Endometrium (tissue), 2 donors: ENCODE data around the gene PLEKHM3.
"Not testable (repeated sequence)": the region's sequence is repeated elsewhere in the genome, so short reads cannot be mapped to it uniquely, and the experiment has no call there.

Source experiments
- FAIRE-seq: peaks from 2 replicates; lab custom pipeline; 2012; peaks lifted over from hg19 to GRCh38; lab: Jason Lieb, UNC
- donor health status: control.
- donor health status: control.

Gene PLEKHM3

DNA sequence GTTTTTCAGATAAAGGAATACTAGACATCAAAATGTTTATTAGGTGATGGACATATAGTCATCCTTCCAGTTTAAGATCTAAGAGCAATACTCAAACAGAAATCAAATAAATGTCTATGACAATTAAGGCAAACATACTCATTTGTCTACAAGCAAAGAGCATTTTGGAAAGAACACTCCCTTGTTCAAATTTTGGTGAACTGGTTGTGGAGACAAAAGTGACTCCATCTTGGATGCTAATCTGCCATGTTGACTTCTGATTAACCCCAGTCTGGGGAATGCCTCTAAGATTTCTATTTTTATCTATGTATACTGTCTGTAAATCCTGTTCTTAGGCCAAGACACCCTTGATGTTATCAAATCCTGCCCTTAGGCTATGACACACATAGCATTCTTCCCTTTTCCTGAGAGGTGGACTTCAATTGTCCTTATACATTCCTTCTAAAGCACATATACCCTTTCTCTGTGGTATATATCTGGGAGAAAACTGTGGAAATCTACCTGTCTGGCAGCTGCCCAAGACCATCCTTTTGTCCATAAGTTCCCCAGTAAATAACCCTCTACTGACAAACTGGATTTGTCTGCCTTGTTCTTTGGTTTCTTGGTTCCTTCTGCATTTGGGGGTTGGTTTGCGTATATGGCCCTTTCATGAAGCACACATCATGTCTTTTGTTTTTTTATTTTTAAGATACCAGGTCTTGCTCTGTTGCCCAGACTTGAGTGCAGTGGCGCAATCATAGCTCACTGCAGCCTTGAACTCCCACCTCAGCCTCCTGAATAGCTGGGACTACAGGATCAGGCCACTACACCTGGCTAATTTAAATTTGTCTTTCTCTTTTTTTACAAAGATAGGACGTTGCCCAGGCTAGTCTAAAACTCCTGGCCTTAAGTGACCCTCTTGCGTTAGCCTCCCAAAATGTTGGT, 12.5 kb upstream of the PLEKHM3 start:
- FAIRE-seq = no peak

DNA sequence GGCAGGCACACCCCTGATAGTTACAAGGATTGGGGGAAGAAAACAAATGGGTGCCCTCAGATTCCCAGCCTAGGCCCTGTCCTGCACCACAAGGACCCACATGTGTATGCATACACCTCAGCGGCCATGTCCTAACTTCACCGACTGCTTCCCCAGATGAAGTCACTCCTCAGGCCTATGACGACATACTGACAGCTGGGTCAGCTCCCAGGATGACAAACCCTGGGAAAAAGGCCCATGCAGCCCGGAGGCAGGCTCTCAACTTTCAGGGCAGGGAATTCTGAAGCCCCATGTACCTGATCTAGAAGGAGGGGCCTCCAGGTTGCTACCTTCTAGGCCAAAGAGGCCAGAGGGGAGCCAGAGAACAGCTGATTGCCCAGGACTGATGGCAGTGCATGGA, 11.0 kb upstream of the PLEKHM3 start:
- no peak for FAIRE-seq

DNA sequence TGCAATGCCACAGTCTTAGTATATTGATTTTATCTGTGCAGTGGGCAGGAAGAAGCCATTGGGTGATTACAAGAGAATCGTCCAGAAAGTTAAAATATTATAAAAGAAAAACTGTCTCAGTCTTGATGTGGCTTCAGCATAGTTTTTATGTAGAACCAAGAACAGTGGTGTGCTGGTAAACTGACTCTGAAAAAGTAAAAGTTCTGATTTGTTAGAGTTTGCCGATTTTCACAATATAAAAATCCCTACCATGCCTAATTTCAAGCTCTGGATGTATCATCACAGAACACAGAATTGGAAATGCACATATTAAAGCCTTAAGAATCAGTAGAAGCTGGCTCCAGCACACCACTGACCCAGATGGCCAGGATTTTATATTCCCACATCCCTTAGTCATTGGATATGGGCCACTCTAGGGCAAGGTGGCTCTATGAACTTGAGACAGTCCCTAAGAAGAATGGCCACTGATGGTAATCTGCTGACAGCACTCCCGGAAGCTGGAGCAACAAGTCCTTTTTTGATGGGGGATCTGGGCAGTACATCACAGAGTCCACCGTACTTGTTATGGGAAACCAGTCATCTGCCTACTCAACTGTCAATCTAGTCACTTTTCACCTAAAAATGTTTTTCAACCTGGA, 9.3 kb upstream of the PLEKHM3 start:
- no peak for FAIRE-seq

DNA sequence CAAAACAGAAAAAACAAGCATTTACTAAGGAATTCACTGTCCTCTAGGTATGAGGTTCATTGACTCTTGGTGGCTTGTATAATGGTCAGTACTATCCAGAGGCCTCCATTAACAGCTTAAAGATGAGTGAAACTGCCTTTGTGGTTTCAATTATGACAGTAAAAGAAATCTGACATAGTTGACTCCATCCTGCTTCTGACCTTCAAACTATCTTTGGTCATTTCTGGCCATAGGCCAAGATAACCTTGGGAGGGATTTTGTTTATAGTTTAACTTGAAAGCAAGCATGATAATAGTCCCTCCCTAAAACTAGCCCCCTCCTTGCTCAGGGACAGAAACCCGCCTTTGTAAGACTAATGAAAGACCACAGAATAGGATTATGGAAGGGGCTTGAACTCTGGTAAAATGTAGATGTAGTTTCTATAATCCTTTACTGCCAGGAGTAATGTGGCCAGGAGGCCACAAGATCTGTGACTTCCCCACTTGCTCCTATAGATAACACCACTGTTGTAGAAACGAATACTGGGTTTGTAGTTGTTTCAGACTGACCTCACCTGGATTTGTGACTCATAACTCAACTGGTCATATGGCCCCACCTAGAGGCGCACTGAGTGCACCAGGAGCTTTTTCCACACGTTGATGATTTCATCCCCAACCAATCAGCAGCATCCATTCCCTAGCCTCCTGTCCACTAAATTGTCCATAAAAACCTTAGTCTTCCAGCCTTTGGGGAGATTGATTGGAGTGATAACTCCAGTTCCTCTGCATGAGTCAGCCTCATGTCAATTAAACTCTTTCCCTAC, 8.6 kb upstream of the PLEKHM3 start:
- no peak for FAIRE-seq

DNA sequence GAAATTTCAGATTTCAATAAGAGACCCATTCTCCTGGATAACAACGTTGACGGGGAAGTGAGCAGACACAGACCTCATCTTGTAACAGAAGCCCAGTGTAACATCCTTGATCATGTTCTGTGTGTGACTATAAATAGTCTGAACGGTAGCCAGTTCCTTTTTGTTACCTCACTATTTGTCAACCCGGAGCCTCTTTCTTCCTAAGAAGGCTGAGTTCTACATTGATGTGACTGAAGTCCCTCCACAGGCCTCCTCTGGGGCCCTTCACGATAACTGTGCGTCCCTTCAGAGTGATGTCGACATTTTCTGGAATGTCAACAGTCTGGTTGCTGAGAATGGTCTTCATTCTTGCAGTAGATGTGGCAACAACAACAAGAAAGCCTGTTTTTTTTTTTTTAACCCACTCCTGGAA, 6.3 kb upstream of the PLEKHM3 start:
- FAIRE-seq = no peak

DNA sequence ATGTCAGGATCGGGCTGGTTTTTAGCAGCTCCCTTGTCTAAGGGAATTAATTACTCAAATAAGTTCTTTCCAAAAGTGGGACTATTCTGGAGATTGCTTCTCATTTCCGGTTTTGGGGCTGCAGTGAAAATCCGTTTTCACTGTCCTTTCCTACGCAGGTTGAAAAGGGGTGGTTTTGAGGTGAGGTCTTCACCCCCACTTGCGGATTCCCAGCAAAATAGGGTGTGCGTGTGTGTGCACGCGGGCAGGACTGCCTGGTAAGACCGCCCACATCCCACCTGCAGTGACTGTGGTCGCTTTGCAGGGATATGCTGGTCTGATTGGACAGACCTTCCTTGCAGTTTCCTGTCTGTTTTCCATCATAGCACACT, 472 bp upstream of the PLEKHM3 start:
- FAIRE-seq = no peak

DNA sequence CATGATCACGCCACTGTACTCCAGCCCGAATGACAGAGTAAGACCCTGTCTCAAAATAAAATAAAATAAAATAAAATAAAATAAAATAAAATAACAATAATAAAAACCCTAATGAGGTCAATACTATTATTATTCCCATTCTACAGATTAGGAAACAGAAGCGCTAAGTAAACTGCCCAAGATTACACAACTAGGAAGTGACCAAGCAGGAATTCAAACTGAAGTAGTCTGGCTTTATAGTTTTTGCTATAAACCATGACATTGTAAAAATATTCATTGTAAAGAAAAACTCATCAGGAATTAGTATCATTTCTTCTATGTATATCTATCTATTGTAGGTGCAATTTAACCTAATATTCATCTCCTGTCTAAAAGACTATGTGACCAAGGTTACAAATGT, 1.2 kb downstream of the PLEKHM3 start:
- FAIRE-seq = no peak

DNA sequence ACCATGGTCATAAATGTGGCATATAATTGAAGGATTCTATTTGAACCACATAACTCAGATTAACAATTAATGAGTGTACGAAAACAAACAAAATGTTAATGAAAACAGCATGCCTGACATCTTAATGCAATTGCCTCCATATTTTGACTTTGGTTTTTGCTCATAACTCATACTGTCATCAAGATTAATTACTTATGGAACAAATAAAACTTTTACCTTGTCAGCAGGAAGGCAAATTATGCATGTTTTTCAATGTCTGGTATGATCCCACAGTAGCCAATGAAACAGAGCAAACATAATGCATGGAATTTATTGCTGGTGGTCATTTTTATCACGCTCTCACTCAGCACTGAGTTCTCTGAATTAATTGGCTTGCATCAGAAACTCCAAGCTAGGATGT, 5.1 kb downstream of the PLEKHM3 start:
- no peak for FAIRE-seq

DNA sequence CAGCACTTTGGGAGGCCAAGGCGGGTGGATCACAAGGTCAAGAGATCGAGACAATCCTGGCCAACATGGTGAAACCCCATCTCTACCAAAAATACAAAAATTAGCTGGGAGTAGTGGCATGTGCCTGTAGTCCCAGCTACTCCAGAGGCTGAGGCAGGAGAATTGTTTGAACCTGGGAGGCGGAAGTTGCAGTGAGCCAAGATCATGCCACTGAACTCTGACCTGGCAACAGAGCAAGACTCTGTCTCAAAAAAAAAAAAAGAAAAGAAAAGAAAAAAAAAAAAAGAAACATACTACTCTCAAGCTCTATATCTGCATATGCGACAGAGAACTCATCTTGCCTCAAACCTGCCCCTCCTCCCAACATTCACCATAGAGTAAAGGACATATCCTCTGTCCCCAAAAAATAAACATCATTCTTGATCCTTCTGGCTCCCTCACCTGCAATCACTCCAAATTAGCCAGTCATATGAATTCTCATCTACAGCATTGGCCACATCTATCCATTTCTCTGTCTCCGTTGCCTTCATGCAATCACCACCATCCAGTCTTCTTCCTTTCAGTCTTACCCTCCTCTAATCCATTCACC, 7.1 kb downstream of the PLEKHM3 start:
- FAIRE-seq = not testable (repeated sequence)

DNA sequence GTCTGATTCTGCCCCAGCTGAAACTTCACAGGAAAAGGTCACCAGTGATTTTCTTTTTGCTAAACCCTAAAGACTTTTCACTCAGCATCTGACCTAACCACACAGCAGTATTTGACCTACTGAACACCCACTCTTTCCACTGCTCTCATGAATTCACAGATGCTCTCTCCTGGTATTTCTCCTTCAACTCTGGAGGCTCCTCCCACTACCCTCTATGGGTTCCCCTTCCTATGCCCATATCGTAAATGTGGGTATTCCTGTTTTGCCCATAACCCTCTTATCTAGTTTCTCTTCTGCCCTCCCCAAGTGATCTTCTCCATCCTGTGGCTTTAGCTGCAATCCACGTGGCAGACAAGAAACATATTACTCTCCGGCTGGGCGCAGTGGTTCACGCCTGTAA, 7.6 kb downstream of the PLEKHM3 start:
- FAIRE-seq = no peak

DNA sequence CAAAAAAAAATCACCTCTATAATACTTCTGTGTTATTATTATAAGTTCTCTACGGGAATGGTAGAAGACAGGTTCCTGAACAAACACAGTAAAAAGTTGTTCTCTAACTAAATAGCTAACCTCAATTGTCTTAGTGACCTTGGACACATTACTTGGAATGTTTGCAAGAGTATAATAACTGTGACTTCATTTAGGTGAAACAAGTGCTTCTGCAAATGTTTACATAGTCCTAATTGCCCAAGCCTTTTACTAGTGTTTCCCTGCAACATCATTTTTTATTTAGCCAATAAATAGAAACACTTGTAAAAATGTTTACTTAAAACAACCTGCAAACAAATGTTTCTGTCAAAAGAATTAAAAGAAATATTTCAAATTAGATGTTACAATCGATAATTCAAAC, 9.9 kb downstream of the PLEKHM3 start:
- FAIRE-seq = peak; percentile 62

DNA sequence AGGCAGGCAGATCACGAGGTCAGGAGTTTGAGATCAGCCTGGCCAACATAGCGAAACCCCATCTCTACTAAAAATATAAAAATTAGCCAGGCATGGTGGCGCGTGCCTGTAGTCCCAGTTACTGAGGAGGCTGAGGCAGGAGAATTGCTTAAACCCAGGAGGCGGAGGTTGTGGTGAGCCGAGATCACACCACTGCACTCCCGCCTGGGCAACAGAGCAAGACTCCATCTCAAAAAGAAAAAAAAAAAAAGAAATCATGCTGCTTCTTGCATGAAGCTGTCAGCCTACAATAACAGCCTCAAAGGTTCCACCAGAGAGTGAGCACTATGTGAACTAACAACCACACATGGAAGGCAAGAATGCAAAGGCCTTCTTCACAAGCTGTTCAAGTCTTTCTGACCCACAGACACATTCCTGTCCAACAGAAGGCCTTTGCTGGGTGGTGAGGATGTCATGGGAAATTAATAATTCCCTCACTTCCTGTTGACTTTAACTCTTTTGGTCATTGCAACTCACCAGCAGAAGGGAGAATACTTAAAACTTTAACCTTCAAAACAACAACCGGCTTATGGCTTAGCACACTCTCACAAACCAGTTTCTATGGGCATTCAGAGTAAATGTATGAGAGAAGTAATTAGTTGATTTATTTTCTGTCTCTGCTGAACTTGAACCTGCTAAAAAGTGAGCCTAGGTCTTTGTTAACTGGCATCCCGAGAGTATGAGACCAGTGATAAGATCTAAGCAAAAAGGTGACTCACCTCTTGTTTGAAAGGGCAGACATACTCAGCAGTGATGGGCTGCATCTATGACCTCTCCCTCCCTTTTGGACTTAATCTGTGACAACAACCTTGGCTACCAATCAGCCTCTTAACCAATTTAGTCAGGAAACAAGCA, 11.8 kb downstream of the PLEKHM3 start:
- FAIRE-seq = no peak

DNA sequence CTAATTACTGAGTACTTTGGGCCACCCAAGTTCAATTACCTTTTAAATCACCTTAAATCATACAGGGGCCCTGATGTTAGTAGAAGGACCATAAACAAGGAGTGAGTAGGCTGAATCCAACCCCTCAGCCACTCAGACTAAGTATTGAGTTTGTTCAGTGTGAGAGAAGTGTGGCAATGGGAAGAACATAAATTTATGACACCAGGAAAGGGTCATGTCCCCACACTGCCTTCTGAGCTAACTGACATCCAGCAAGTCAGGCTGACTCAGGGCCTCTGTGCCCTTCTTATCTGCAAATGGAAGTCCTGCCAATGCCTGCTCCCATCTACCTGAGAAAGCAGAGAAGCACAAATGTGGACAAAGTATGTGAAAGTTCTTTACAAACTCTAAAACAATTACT, 12.9 kb downstream of the PLEKHM3 start:
- FAIRE-seq = no peak

DNA sequence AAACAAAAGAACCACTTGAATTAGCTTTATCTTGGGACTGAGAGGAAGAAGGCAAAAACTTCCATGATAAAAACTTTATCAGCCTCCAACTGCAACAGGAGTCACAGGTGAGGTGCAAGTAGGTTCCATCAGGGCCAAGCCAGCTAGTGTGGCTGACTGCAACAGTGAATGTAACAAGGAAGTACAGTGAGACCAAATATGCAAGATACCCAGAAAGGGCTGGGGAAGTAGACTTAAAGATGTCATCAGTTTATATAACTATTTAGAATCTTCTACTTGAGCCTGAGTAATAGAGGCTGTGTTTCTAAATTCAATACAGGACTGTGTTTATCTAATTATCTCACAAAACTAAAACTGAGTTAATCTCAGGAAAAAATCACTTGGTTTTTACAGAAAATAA, 14.8 kb downstream of the PLEKHM3 start:
- FAIRE-seq = no peak

DNA sequence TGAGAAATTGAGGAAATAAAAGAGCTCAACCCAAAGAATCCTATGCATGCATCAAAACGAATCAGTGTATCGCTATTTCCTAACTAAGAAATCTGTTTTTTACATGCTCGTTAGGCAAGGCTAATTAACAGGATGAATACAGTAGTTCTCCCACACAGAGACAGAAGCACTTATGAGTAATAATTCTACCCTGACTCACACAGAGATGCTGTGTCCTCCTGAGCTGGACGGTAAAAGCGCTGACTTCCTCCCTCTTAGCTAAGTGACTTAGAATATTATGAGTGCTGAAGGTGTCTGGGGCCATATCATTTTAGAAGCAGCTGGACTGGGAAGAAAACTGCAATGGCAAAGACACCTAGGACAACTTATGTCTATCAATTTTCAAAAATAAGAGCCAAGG, 18.5 kb downstream of the PLEKHM3 start:
- no peak for FAIRE-seq

DNA sequence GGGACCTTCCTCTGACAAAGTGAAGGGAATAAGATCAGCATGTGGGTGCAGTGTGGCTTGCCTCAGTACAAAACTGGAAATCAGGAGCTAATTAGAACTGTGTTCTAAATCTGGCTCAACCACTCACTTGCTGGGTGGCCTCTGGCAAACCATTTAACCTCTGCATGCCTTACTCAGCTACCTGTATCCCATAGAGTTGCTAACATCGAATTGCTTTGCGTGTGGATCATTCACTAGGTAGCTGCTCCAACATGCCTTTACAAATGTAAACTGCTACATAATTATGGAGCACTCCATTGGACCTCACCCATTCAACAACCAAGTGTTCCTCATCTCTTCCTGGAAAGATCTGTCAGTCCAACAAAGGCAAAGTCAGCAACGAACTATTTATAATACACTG, 19.0 kb downstream of the PLEKHM3 start:
- no peak for FAIRE-seq

DNA sequence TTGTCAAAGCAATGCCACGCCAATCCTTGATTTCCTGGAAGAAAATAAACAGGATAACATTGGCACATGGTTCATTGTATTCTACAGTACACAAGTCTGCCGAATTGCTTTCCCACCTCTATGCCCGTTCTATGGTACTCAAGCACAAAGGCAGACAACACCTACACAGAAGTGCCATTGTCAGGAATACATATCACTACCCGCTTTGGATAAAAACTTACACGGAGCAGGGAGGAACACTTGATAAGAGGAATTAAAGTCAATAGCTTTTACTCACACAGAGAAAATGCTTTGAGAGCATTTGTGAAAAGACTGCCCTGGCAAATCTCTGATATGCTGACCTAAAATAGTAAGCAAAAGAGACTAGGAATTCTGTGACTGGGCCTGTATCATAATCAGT, 23.4 kb downstream of the PLEKHM3 start:
- FAIRE-seq = no peak

DNA sequence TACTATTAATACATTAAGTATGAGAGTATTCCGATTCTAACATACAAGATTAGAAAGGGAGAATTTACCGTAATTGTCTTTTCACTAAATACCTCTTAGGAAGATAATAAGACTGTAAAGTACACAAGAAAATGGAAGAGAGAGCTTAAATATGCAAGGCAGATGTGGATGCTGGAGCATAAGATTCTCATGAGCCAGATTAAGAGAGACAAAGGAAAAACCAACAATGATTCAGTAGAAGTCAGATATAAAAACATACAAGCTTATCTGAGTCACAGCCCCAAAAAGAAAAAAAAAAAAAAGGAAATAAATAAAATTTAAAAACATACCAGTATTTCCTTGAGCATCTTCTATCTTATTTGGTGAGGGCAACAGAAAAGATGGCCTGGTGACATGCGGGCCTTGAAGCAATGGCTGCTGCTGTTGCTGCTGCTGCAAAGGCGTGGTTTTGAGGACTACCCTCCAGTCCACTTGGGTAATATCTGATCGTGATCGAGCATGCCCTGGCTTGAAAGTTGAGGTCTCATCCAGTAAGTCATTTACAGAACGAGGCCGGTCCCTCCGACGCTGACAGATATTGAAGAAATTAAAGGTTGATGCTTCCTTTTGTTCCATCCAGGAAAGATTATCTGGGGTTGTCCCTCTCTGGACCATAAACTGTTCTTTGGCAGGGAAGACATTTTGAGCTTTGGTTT, 24.5 kb downstream of the PLEKHM3 start:
- no peak for FAIRE-seq

DNA sequence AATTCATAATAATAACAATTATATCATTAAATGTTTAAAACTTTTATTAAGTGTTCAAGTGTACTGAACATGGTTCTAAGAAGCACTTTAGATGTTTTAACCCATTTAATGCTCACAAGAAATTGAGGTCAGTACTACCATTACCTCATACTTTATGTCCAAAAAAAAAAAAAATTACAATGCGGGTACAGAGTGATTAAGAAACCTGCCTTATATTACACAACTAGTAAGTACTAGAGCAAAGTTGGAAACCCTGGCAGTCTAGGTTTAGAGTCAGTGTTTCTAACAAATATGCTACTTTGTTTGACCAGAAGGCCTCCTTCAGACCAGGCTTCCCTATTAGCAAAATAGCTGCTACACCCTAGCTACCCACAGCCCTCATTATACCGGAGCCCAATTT, 28.5 kb downstream of the PLEKHM3 start:
- no peak for FAIRE-seq

DNA sequence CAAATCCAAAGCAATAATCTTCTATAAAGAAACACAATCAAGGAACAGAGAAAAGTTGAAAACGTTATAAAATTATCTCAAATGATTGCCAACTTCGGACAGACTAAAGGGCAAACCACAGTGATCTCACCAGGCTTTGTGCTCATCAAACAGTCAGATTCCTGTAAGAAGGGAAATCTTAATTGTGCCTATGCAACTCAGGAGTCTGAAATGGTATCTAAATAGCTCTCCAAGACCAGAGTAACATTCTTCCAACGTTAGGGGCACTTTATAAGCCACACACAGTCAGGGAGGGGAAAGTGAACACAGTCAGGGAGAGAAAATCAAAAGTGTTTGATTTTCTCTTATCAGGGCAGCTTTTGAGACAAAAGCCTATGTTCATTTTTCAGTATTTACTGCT, 29.4 kb downstream of the PLEKHM3 start:
- no peak for FAIRE-seq
